GM19452 (cell line): Measurements from ENCODE around the gene FRYL.
"Not testable (repeated sequence)": the region's sequence is repeated elsewhere in the genome, so short reads cannot be mapped to it uniquely, and the experiment has no call there.

Source experiments
- ATAC-seq: cut with Tn5 transposase; IDR thresholded peaks from one replicate; pipeline ENCODE4 v1.9.1; 2021; ENCODE audit not compliant: unreplicated experiment

The FRYL gene

GRCh38 chr4:48451656-48452055 lies 328.4 kb downstream of the FRYL start:
- ATAC-seq: not testable (repeated sequence)

GRCh38 chr4:48450740-48451139 lies 329.3 kb downstream of the FRYL start:
- ATAC-seq: no peak

GRCh38 chr4:48449151-48449550 lies 330.9 kb downstream of the FRYL start:
- no peak for ATAC-seq
